Measurements from ENCODE around the gene VPS11. TPM values are rescaled to one million over a fixed set of nuclear protein-coding genes. Genes with fewer than 3 reads are reported as not detected.

VPS11 gene
- total RNA-seq, 1 experiment from 2014 or later = 18.6 TPM

- H4K5ac ChIP-seq (ENCODE audit: insufficient read length, low read depth, low read length) = no peak within 1 kb of the TSS
- H4K20me1 ChIP-seq (ENCODE audit: control insufficient read depth, insufficient read depth, insufficient read length) = no peaks in the 10 kb centered on the region
- no peak within 1 kb of the TSS for H2BK5ac ChIP-seq (ENCODE audit: insufficient read length, low read length)
- no peaks in the 10 kb centered on the region for H3K9me3 ChIP-seq (ENCODE audit: control insufficient read depth, low read depth, low read length)
- H3K79me2 ChIP-seq (ENCODE audit: insufficient read depth, low read length) = peaks cover 15% of the 10 kb centered on the region; the same call in 1 of the 2 replicates
- Mint-ChIP-seq H3K4me3 (peak within 1 kb of the TSS; percentile 97 to 99), H3K9me3 (no peaks in the 10 kb centered on the region), H3K36me3 (ENCODE audit: insufficient read depth in 1 of 3, low read depth in 3 of 3) (peaks cover 51 to 78% (median 75%) of the 10 kb centered on the region in 3 experiments), H3K27me3 (ENCODE audit: low read depth) (no peaks in the 10 kb centered on the region; the same call in 1 of the 2 replicates), H3K4me1 (peaks cover 10 to 22% of the 10 kb centered on the region in 2 experiments), H3K27ac (peak within 1 kb of the TSS; percentile 99 to 100 (median 99))
- no peak within 1 kb of the TSS for H4K8ac ChIP-seq (replicated peaks; ENCODE audit: insufficient read length, low read depth, low read length)
- no peak within 1 kb of the TSS for H3K23ac ChIP-seq (ENCODE audit: insufficient read length, low read depth, low read length)
- peak within 1 kb of the TSS; percentile 82 for H3K18ac ChIP-seq (ENCODE audit: insufficient read length, low read depth, low read length)
- no peak within 1 kb of the TSS for H2BK120ac ChIP-seq (ENCODE audit: low read depth, low read length, poor library complexity, severe bottlenecking)
- no peak within 1 kb of the TSS for H3K56ac ChIP-seq (ENCODE audit: insufficient read length, low read depth, low read length)
- H3K9ac ChIP-seq (ENCODE audit: extremely low read depth, insufficient read length, low read length) = peak within 1 kb of the TSS; percentile 95
- no peak within 1 kb of the TSS for H4K91ac ChIP-seq (ENCODE audit: insufficient read length, low read depth, low read length)
- no peak within 1 kb of the TSS; the same call in 1 of the 2 replicates for H3K4ac ChIP-seq (ENCODE audit: low read depth, low read length)
- H3K27me3 ChIP-seq (ENCODE audit: insufficient read depth, low read length) = no peaks in the 10 kb centered on the region
- no CpG with 5 or more reads among the region's 63 CpGs for WGBS (ENCODE audit: extremely low coverage, insufficient read length, low lambda C conversion rate)
- no peak within 1 kb of the TSS for H2BK12ac ChIP-seq (ENCODE audit: insufficient read length, low read depth, low read length)
- H3K4me2 ChIP-seq (ENCODE audit: insufficient read depth, insufficient read length, low read length) = peak within 1 kb of the TSS; percentile 71
- peak within 1 kb of the TSS; percentile 92 for H3K14ac ChIP-seq (ENCODE audit: insufficient read depth, low read length)
- H3K27ac ChIP-seq (ENCODE audit: insufficient read length, low read depth, low read length) = peak within 1 kb of the TSS; percentile 69
- no peaks in the 10 kb centered on the region for H3K4me1 ChIP-seq (ENCODE audit: insufficient read depth, low read length)
- peaks cover 2% of the 10 kb centered on the region for H3K79me1 ChIP-seq (ENCODE audit: insufficient read depth, low read depth, low read length, poor library complexity, severe bottlenecking)
- peaks cover 10% of the 10 kb centered on the region for H3K23me2 ChIP-seq (ENCODE audit: insufficient read length, low read depth, low read length, poor library complexity, severe bottlenecking)
- no peak for TF ChIP-seq CTCF (conservative IDR thresholded peaks at IDR 0.05)
- peak within 1 kb of the TSS; percentile 20 for H3T11ph ChIP-seq (ENCODE audit: low read length)
- H2AFZ ChIP-seq (ENCODE audit: low read length) = peak within 1 kb of the TSS; percentile 88
- peak; percentile 97 for DNase-seq
- H2BK15ac ChIP-seq (ENCODE audit: low read depth, low read length) = no peak within 1 kb of the TSS
- no peak within 1 kb of the TSS for H2AK5ac ChIP-seq (ENCODE audit: insufficient read length, low read length)
- H2BK20ac ChIP-seq (ENCODE audit: low read depth, low read length, poor library complexity, severe bottlenecking) = no peak within 1 kb of the TSS
Observed at GRCh38 chr11:119018074-119018938, 49.3 kb upstream of the VPS11 start, which contains the start of the genes RPS25 and TRAPPC4. RPS25 (minus strand) TSS chr11:119018343; CDS start chr11:119018284, 59 bp downstream. TRAPPC4 (plus strand) TSS chr11:119018766; CDS start chr11:119018796, 30 bp downstream.

Data from H9 (cell line).